BJ (cell line): ENCODE results near the gene CGB3. TPM values are rescaled to one million over a fixed set of nuclear protein-coding genes. Genes with fewer than 3 reads are reported as not detected.

ENCODE experiments used
- CTCF ChIA-PET: fragments of 350-600 bp; formaldehyde crosslinking; extraction: SDS; loops from one replicate; lab custom pipeline; 2021; ENCODE audit warnings: antibody characterized with exemption, inconsistent platforms; lab: Yijun Ruan, JAX
- POLR2A ChIA-PET: fragments of 300-600 bp; sonication (Branson Sonifier 250); formaldehyde crosslinking; extraction: SDS; loops from one replicate; lab custom pipeline; 2021; ENCODE audit warnings: antibody characterized with exemption; lab: Charles Lee
- DNase-seq: peaks from one replicate; pipeline ENCODE4 v3.0.0-alpha.2; 2011; ENCODE audit warnings: low read depth
- H3K27me3 ChIP-seq: 2 replicates; pipeline ENCODE4 v1.6.0; 2011; ENCODE audit warnings: low read length; ENCODE audit not compliant: control insufficient read depth, insufficient read depth
- H3K36me3 ChIP-seq: 2 replicates; pipeline ENCODE4 v1.5.1; 2011; ENCODE audit warnings: low read length; ENCODE audit not compliant: control insufficient read depth, insufficient read depth
- H3K4me3 ChIP-seq: 2 replicates; pipeline ENCODE4 v1.5.1; 2011; ENCODE audit warnings: low read depth, mild to moderate bottlenecking, control low read depth, low read length
- polyA plus RNA-seq: library from polyadenylated mRNA; depleted of rRNA; stranded (reverse); fragments of >200 nt; gene quantifications from 2 replicates; pipeline ENCODE4 v1.2.3, GENCODE V29; 2011
- TF ChIP-seq, protein P1 (sequence below): IDR thresholded peaks from 2 replicates; pipeline ENCODE4 v1.5.1; 2011; ENCODE audit warnings: low read depth, mild to moderate bottlenecking, control low read depth, inconsistent platforms, low read length, moderate library complexity; ENCODE audit not compliant: insufficient read depth

CGB3 gene
- polyA plus RNA-seq, 1 experiment, result not detected

GRCh38 chr19:48990400-48990799 lies 33.7 kb downstream of the CGB3 start:
- Histone ChIP-seq H3K4me3 (no peak overlapping the region), H3K27me3 (no peaks in the 10 kb centered on the region), H3K36me3 (peaks cover 31% of the 10 kb centered on the region)
- TF ChIP-seq, protein P1, sequence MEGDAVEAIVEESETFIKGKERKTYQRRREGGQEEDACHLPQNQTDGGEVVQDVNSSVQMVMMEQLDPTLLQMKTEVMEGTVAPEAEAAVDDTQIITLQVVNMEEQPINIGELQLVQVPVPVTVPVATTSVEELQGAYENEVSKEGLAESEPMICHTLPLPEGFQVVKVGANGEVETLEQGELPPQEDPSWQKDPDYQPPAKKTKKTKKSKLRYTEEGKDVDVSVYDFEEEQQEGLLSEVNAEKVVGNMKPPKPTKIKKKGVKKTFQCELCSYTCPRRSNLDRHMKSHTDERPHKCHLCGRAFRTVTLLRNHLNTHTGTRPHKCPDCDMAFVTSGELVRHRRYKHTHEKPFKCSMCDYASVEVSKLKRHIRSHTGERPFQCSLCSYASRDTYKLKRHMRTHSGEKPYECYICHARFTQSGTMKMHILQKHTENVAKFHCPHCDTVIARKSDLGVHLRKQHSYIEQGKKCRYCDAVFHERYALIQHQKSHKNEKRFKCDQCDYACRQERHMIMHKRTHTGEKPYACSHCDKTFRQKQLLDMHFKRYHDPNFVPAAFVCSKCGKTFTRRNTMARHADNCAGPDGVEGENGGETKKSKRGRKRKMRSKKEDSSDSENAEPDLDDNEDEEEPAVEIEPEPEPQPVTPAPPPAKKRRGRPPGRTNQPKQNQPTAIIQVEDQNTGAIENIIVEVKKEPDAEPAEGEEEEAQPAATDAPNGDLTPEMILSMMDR, result no peak
- no peak for DNase-seq
- ChIA-PET CTCF (interaction anchor here (0.6 to 2.2 kb wide), 2 partner anchors 20 to 856 kb away, joined by 3 to 7 read pairs; no protein-coding TSS in a partner anchor), POLR2A (interaction anchor here (0.6 kb wide), 1 partner anchor 540 kb away, joined by 10 read pairs; no protein-coding TSS in a partner anchor)

GRCh38 chr19:48989701-48990291 lies 34.3 kb downstream of the CGB3 start:
- POLR2A ChIA-PET, result interaction anchor here (0.6 kb wide), 1 partner anchor 145 kb away, joined by 5 read pairs; no protein-coding TSS in a partner anchor
- TF ChIP-seq, protein P1, result no peak
- no peak overlapping the region for H3K4me3 ChIP-seq
- no peaks in the 10 kb centered on the region for H3K27me3 ChIP-seq
- DNase-seq, result peak; percentile 51
- H3K36me3 ChIP-seq, result peaks cover 36% of the 10 kb centered on the region
- CTCF ChIA-PET, result interaction anchor here (0.6 to 2.2 kb wide), 4 partner anchors 13 to 857 kb away, joined by 3 to 7 read pairs (median 4); no protein-coding TSS in a partner anchor

- TF ChIP-seq, protein P1, result no peak
- no peaks in the 10 kb centered on the region for H3K27me3 ChIP-seq
- CTCF ChIA-PET, result interaction anchor here (1.0 to 1.6 kb wide), 2 partner anchors 12 to 109 kb away, joined by 4 read pairs; no protein-coding TSS in a partner anchor
- peaks cover 38% of the 10 kb centered on the region for H3K36me3 ChIP-seq
- POLR2A ChIA-PET, result no interaction called here
- DNase-seq, result no peak
- no peak overlapping the region for H3K4me3 ChIP-seq
Measured at GRCh38 chr19:48988860-48989259, 35.3 kb downstream of the CGB3 start.

GRCh38 chr19:48988286-48988685 lies 35.8 kb downstream of the CGB3 start:
- TF ChIP-seq, protein P1, result no peak
- POLR2A ChIA-PET, result no interaction called here
- CTCF ChIA-PET, result interaction anchor here (0.5 to 1.6 kb wide), 2 partner anchors 29 to 110 kb away, joined by 3 to 4 read pairs; no protein-coding TSS in a partner anchor
- H3K36me3 ChIP-seq, result peaks cover 40% of the 10 kb centered on the region
- H3K27me3 ChIP-seq, result no peaks in the 10 kb centered on the region
- DNase-seq, result no peak
- no peak overlapping the region for H3K4me3 ChIP-seq

DNA sequence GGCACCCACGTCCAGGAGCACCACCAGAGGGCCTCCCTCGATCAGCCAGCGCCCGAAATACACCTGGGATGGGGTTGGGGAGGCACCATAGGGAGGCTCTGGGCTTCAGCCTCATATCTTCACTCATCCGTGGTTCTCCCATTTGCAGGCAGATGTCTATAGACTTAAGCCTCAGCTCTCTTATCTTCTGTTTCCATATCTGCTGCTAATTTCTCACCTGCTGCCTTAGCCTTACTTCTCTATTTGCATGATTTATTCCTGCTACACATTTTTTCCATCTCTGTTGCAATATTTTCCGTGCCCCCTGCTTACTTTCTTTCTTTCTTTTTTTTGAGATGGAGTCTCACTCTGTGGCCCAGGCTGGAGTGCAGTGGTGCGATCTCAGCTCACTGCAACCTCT lies 36.8 kb downstream of the CGB3 start:
- Histone ChIP-seq H3K4me3 (no peak overlapping the region), H3K36me3 (peaks cover 45% of the 10 kb centered on the region), H3K27me3 (no peaks in the 10 kb centered on the region)
- POLR2A ChIA-PET, result no interaction called here
- no peak for DNase-seq
- TF ChIP-seq, protein P1, result no peak
- CTCF ChIA-PET, result interaction anchor here (1.8 kb wide), 1 partner anchor 17 kb away, joined by 5 read pairs; no protein-coding TSS in a partner anchor
